ENCODE data around the gene ZFYVE28.

The ZFYVE28 gene

DNA sequence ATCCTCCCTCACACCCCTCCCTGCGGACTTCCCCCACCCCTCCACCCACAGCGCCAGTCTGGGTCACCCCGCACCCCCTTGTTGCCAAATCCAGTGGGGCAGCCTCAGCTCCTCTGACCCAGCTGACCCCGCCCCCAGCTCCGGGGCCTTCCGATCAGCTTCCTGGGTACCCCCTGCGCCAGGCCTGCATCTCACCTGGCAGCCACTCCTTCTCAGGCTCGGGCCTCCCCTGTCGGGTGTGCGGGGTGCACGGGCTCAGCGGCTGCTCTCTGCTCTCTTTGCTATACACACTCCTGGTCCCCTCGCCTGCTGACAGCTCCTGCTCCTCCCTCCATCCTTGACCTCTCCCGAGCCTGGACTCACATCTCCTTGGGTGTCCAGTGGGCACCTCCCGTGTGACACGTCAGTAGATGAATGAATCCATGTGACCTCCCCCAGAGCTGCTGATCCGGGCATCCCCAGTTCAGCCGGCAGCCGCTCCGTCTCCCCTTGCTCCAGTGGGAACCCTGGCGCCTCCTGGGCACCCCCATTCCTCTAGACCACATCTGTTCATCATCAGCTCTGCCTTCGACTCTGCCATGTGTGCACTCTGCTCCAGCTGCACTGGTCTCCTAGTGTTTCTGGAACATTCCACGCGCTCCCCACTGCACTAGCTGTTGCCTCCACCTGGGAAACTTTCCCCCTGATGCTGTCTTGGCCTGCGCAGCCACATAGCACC lies 10.2 kb upstream of the ZFYVE28 start:
- DNase-seq (ENCODE audit: low spot score) = no peak
- no peak for TF ChIP-seq CTCF (IDR thresholded peaks at IDR 0.05; ENCODE audit: extremely low read depth, missing control alignments)

DNA sequence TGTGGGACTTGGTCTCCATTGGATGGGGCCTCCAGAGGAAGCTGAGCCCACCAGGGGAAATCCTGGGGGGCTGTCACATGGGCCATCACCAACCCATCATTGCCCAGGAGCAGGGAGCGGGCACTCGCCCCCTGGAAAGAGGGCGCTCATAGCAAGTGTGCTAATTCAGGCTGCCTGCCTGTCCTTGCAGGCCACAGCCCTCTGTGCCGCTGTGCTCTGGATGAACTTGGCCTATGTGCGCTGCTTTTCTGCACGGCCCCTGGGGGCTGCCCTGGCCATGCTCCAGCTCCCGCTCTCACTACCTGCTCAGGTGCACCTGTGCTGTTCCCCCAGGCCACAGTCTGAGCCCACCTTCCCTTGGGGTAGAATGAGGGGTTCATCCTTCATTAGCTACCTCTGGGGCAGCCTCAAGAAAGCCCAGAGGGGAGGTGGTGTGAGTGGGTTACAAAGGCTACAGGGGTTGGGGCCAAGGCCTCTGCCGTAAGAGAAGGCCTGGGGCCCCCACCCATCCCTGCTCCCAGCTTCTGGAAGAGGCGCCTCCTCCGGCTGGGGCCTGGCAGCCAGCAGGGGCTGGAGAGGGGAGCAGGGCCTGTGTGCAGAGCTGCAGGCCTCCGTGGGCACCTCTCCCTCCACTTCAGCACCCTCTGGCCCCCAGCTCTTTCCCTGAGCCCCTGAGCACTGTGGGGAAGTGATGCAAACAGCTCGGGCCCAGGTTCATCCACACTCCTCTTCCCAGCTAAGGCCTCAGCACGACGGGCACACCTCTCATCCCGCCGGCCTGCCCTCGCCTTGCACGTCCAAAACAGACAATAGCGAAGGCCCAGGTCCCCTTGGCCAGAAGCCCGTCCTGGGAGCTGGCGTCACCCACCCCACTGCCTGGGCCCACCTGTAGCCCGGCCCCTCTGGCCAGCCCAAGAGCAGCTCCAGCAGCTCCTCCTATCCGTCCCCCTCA lies 9.2 kb upstream of the ZFYVE28 start:
- DNase-seq (ENCODE audit: low spot score) = no peak
- TF ChIP-seq CTCF (IDR thresholded peaks at IDR 0.05; ENCODE audit: extremely low read depth, missing control alignments) = no peak

DNA sequence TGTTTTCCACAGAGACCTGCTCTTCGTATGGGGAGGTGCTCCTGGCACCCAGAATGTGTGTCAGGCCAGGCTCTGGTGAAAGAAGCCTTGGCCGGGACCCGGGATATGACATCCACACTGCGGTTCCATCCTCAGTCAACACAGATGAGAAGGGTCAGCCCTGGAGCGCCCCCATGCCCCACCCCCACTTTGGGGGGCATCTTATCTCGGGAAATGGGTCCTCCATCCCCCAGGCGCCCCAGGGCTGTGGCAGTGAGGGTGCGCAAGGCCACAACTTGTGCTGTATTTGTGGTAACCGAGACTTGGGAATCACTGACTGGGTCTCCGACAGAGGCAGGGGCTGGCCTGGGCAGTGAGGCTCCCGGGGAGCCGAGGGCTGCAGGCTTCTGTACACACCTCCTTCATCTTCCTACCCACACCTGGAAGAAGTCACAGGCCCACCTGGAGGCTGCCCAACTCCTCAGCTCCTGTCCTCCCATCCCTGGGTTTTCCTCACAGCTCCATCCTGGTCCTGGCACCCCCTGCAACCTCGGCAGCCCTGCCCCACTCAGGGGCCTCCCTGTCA lies 8.3 kb upstream of the ZFYVE28 start:
- DNase-seq (ENCODE audit: low spot score) = no peak
- TF ChIP-seq CTCF (IDR thresholded peaks at IDR 0.05; ENCODE audit: extremely low read depth, missing control alignments) = no peak

DNA sequence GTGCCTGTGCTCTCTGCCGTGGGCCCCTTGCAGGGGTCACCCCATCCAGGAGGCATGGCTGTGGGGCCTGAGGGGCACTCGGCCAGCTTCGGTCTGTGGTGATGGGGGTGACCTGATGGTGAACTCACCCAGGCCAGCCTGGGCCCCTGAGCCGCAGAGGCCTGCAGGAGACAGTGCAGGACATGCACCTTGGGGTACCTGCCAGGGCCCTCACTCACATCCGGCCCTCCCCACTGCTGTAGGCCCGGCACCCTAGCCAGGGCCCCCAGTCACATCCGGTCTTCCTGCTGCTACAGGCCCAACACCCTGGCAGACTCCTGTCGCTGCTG lies 7.6 kb upstream of the ZFYVE28 start:
- DNase-seq (ENCODE audit: low spot score) = no peak
- TF ChIP-seq CTCF (IDR thresholded peaks at IDR 0.05; ENCODE audit: extremely low read depth, missing control alignments) = no peak

GRCh38 chr4:2425386-2426068 lies 7.1 kb upstream of the ZFYVE28 start:
- no peak for TF ChIP-seq CTCF (IDR thresholded peaks at IDR 0.05; ENCODE audit: extremely low read depth, missing control alignments)
- no peak for DNase-seq (ENCODE audit: low spot score)

GRCh38 chr4:2424581-2424980 lies 6.1 kb upstream of the ZFYVE28 start:
- DNase-seq (ENCODE audit: low spot score) = no peak
- TF ChIP-seq CTCF (IDR thresholded peaks at IDR 0.05; ENCODE audit: extremely low read depth, missing control alignments) = no peak
